Stromal cell of bone marrow (primary cell): Measurements from ENCODE around the gene VPS37B.
"Not testable (repeated sequence)": the region's sequence is repeated elsewhere in the genome, so short reads cannot be mapped to it uniquely, and the experiment has no call there.

ENCODE experiments used
- DNase-seq: peaks from one replicate; pipeline ENCODE4 v3.0.0-alpha.2; 2012; ENCODE audit warnings: low read depth

The VPS37B gene

GRCh38 chr12:122895704-122896636 is at the start of gene VPS37B:
Gene VPS37B, minus strand, starts transcription at chr12:122896124. Its CDS starts 62 bp downstream, at chr12:122896062.
- peak; percentile 63 for DNase-seq

GRCh38 chr12:122944605-122945592 is 49.0 kb upstream of the VPS37B start:
- DNase-seq = no peak

- DNase-seq = no peak
Measured at GRCh38 chr12:122943196-122943595, 47.3 kb upstream of the VPS37B start.

- no peak for DNase-seq
Measured at GRCh38 chr12:122942637-122943036, 46.7 kb upstream of the VPS37B start.

- not testable (repeated sequence) for DNase-seq
Measured at GRCh38 chr12:122941351-122941750, 45.4 kb upstream of the VPS37B start.

- DNase-seq = no peak
Measured at GRCh38 chr12:122939125-122939524, 43.2 kb upstream of the VPS37B start.

GRCh38 chr12:122937622-122938091 is 41.7 kb upstream of the VPS37B start:
- DNase-seq = no peak

GRCh38 chr12:122935318-122935717 is 39.4 kb upstream of the VPS37B start:
- no peak for DNase-seq

GRCh38 chr12:122934722-122935121 is 38.8 kb upstream of the VPS37B start:
- no peak for DNase-seq

- DNase-seq = no peak
Measured at GRCh38 chr12:122932207-122932606, 36.3 kb upstream of the VPS37B start.

GRCh38 chr12:122929812-122930211 is 33.9 kb upstream of the VPS37B start:
- no peak for DNase-seq

GRCh38 chr12:122929148-122929538 is 33.2 kb upstream of the VPS37B start:
- no peak for DNase-seq

- DNase-seq = no peak
Measured at GRCh38 chr12:122928404-122929147, 32.7 kb upstream of the VPS37B start.

- no peak for DNase-seq
Measured at GRCh38 chr12:122927756-122928403, 32.0 kb upstream of the VPS37B start.

- no peak for DNase-seq
Measured at GRCh38 chr12:122921917-122922316, 26.0 kb upstream of the VPS37B start.

- no peak for DNase-seq
Measured at GRCh38 chr12:122920687-122921086, 24.8 kb upstream of the VPS37B start.

GRCh38 chr12:122918827-122919226 is 22.9 kb upstream of the VPS37B start:
- DNase-seq = no peak

- DNase-seq = no peak
Measured at GRCh38 chr12:122917507-122918121, 21.7 kb upstream of the VPS37B start.

GRCh38 chr12:122909442-122910288 is 13.7 kb upstream of the VPS37B start:
- no peak for DNase-seq

- no peak for DNase-seq
Measured at GRCh38 chr12:122908915-122909314, 13.0 kb upstream of the VPS37B start.
